HG02884 (cell line): ENCODE measurements around the gene ADCY5.

Experiments used
- ATAC-seq: cut with Tn5 transposase; IDR thresholded peaks from one replicate; pipeline ENCODE4 v1.9.1; 2021; ENCODE audit warnings: mild to moderate bottlenecking, moderate library complexity; ENCODE audit not compliant: unreplicated experiment

ADCY5 gene

DNA sequence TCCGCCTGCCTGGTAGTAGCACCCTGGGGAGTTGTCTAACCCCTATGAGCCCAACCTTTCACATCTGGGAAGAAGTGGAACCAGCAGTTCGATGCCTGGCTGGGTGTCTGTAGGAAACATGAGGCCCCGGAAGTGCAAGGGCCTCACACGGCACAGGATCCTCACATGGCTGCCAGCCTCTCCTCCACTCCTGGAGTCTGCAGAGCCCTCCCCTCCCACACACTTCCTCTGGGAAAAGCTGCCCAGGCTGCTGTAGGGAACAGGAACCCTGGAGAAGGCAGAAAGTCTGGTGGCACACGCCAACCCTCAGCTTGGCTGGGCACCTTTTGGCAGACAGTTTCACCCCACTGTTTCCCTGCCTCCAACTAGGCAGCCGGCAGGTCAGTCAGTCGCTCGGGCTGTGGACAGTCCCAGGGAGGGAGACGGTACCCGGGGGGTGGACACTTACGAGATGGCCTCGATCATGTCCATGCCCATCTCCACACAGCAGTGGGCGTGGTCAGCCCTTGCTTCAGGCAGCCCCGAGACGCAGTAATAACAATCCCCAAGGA, 118.4 kb downstream of the ADCY5 start:
- ATAC-seq, result no peak

DNA sequence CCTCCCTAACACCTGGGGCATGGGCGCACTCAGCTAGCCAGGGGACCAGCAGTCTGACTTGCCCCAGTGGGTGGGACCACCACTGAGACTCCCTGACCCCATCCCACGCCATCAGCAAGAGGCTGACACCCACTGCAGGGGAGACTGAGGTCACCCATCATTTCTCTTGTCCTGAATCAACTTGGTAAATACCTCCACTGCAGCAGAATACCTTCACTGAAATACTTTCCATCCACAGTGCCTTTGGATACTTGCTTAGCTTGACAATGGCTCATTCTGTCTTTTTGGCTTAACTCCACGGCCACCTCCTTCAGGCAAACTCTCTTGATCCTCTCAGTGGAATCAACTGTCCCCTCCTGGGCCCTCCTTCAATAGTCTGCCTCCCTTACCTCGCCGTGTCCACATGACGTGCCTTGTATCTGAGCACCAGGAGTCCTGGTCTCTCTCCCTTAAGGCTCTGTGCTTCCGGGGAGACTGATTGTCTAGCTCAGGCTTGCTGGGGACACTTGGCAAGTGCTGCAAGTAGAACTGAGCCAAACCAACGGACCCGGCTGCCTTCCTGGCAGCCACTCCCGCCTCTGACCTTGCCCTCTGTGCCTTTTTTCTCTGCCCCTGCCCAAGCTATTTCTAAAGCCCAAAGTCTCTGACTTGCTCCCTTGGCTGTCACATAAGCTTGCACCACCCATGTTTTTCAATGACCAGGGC, 119.1 kb downstream of the ADCY5 start:
- no peak for ATAC-seq

DNA sequence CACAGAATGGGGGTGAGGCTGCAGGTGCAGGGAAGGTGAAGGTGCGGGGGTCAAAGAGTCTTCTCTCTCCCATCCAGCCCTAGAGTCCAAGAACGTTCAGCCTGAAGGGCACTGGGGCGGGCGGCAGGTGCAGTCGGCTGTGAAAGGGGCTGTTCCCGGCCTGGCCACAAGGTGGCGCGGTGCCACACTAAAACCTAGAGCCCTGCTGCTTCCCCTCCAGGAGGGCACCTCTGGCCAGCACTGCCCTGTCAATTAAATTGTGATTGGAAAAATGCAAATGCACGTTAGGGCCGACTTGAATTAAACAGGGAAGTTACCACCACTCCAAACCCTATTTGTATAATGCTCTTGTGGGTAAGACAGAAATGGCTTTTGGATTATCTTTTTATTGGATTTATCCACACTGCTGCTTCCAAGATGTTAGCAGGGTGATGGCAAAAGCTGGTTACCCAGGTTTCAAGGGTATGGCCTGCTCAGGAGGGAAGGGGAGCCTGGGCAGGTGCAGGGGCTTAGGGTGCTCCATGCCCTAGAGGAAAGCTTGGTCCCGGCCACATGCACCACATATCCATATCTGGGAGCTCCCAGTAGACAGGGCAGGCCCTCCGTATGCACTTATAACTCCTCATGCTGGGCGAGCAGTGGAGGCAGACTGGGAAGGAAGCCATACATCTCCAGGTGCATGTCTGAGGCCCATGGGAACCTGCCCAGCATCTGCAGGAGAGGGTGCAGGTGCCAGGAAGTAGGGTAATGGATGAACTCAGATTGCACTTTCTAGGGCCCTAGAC, 119.8 kb downstream of the ADCY5 start:
- ATAC-seq, result no peak

DNA sequence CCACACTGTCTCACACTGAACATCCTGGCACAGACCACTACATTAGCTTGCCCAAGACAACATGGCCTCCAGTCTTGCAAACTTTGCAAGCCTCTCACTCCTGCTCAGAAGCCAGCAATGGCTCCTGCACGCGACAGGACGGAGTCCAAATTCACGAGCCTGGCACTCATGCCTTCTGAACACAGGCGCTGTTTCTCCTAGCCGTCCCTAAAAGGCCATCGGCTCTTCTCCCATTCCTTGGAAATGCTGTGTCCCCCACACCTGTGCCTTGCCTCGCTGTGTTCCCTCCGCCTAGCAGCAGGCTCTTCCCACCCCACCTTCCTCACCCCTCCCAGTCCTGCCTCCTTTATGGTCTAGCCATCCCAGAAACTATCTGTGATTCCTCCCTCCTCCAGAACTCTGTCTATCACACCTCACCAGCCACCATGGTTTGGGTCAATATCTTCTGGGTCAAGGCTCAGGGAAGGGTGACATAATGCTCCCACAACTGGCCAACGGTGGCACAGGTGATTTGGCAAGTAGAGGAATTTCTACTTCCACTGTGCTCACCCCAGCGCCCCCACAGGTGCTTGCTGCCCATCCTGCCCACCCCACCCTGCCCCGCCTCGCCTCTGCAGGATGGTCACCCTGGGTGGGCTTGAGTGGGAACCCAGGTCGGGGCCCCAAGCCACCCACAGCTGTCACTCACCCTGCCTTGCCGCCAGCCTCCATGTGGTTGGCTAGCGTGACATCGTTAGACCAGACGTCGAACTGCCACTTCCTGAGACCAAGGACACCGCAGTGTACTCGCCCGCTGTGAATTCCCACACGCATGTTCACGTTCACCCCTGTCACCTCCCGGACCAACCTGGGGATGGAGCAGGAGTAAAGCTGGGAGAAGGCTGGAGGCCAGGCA, 120.7 kb downstream of the ADCY5 start:
- ATAC-seq, result no peak

- no peak for ATAC-seq
Measured at GRCh38 chr3:123327480-123327879, 121.4 kb downstream of the ADCY5 start.

DNA sequence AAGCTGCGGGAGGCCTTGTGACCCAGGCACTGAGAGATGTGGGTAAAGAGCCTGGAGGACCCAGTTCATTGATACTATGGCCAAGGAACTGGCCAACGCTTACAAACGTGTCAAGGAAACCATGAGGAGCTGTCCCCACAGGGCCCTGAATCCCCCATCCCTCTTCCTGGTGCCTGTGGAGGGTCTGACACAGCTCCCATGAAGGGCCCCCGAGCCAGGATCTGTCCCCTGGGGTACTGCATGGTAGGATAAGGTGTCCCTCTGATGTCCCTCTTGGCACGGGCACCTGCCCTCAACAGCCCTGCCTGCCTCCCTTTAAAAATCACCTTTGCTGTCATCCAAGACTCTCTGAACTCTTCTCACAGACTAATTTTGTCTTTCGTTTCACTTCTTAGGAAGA, 122.4 kb downstream of the ADCY5 start:
- ATAC-seq, result no peak

DNA sequence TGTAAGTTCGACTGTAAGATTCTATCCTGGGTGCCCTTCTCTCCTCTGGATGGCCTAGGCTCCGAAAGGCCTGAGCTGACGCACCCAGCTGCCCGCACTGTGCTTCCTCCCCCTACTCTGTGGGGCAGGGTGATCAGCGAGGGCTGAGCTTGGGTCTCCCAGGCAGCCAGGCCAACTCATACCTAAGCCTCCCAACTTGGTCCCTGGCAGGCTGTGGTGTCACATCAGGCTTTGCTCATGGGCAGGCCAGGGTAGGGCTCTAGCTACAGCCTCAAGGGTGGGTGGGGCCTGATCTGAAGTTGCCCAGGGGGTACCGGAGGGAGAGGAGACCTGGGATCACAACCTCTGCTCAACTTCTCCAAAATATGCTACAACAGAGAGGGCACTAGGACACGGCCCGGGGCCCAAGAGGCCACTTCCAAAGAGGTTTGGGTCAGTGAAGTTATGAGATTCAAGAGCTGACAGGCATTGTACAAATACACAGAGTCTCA, 123.1 kb downstream of the ADCY5 start:
- ATAC-seq, result no peak

DNA sequence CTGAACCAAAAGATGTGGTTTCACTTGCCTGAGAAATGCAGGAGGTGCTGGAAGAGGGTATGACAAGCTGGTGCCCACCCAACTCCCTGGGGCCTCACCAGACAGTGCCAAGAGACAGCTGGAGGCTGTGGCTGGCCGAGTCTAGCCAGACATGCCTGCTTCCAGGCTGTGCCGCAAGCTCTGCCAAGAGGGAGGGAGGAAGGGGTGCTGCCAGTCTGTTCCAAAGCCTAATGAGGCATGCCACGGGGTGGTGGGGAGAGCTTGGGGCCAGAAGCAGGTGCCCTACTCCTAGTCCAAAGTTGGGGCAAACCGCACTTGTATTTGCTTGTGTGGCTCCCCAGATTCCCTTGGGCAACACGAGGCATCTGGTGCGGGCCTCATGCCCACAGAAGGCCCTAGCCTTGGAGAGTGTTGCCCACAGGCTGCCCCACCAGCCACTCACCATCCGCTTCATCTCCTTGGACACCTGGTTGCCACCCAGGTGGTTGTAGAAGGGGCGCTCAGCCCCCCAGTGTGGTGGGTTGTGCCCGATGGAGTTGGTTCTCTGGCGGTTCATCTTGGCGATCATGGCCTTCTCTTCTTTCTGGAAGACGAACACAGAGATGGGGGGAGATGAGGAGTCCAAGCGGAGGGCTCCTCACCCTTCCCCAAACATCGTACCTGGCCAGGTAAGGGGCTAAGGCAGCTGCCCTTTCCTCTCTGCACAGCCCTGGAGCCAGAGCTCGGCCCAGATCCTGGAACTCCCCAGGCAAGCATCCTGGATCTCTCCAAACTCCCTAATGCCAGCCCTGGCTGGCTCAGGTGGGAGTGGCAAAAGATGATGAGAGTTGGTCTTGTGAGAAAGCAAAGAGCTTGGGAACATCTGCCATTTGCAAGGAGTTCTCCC, 123.8 kb downstream of the ADCY5 start:
- no peak for ATAC-seq

DNA sequence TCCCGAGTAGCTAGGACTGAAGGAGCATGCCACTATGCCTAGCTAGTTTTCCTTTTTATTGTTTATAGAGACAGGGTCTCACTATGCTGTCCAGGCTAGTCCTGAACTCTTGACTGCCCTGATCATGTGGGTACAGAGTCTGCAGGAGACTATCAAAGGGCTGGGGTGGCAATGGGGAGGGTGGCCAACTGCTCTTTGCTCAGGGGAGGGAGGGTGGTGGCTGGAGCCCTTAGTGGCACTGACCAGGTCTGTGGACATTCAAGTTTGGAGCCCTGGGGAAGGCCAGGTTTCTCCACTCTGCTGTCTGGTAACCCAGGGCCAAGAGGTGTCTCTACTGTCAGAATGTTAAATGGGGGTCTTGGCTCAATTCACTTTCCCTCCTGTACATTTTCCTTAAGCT, 125.1 kb downstream of the ADCY5 start:
- ATAC-seq, result no peak

- ATAC-seq, result no peak
Measured at GRCh38 chr3:123322866-123323265, 126.0 kb downstream of the ADCY5 start.

GRCh38 chr3:123321806-123322205, 127.1 kb downstream of the ADCY5 start:
- no peak for ATAC-seq

DNA sequence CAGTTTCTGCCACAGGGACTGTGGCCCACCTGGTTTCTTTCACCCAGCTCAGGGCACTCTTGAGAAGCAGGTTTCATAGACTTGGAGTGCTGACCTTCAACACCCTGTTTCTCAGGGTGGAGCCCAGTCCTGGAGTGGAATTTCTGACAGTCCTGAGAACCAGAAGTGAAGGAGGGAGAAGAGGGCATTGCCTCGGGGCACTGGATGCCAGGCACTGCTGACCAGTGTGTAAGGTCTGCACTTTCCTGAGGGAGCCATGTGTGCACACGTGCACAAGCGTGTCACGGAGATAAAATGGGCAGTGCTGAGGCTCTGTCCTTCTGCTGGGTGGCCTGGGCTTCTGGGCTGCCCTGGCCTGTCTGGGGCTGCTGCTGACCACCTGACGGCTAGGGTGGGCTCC, 128.7 kb downstream of the ADCY5 start:
- ATAC-seq, result no peak

- ATAC-seq, result no peak
Measured at GRCh38 chr3:123319760-123320159, 129.1 kb downstream of the ADCY5 start.

- no peak for ATAC-seq
Measured at GRCh38 chr3:123318374-123318773, 130.5 kb downstream of the ADCY5 start.

DNA sequence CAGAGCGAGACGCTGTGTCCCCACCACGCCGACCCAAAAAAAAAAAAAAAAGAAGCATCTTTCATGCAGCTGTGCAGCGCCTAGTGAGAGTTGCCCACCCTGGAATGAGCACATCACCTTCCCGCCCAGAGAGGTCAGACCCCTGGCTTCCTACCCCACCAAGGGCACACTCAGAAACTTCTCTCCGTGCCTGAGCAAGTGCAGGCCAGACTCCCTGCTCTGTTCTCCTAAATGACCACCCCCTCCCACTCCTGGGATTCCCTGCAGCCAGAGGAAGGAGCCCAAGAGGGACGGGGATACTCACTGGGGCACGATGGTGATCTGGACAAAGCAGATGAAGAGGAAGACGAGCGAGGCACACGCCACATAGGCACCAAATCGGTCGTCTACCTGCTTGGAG, 131.2 kb downstream of the ADCY5 start:
- no peak for ATAC-seq

DNA sequence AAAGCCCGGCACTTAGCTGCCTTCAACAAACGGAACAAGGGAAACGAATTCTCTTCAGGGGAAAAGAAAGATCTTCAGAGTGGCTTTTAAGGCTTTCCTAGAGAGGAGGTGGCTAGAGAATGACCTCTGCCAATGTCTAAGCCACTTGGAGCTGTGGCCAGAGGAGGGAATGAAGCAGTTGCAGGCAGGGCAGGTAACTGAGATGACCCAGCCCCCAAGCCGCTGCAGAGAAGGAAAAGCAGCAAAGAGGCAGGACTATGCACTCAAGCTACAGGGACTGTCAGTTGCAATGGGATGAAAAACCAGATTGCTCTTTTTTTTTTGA, 133.7 kb downstream of the ADCY5 start:
- no peak for ATAC-seq

- ATAC-seq, result no peak
Measured at GRCh38 chr3:123314359-123315270, 134.3 kb downstream of the ADCY5 start.

- ATAC-seq, result no peak
Measured at GRCh38 chr3:123313889-123314288, 135.0 kb downstream of the ADCY5 start.
